ENCODE results near the gene LARGE1. TPM values are rescaled to one million over a fixed set of nuclear protein-coding genes. Genes with fewer than 3 reads are reported as not detected.

LARGE1 gene
- total RNA-seq, 1 experiment from 2014 or later, result 1.5 TPM

GRCh38 chr22:33883561-33883960, 36.7 kb downstream of the LARGE1 start:
- Histone ChIP-seq H3K36me3 (ENCODE audit: control insufficient read depth in 1 of 2, insufficient read depth in 2 of 2, low read length in 2 of 2) (no peaks in the 10 kb centered on the region), H4K20me1 (ENCODE audit: insufficient read depth) (no peaks in the 10 kb centered on the region), H3K4me1 (ENCODE audit: control insufficient read depth in 1 of 2, insufficient read depth in 2 of 2, low read length in 2 of 2) (no peaks in the 10 kb centered on the region), H3K9ac (ENCODE audit: low read length) (no peak overlapping the region), H2AFZ (ENCODE audit: low read depth, low read length, poor library complexity, severe bottlenecking) (no peak overlapping the region), H3K79me2 (ENCODE audit: insufficient read depth, low read length) (no peaks in the 10 kb centered on the region), H3K9me3 (ENCODE audit: control insufficient read depth in 1 of 2, insufficient read depth in 1 of 2, low read depth in 1 of 2, low read length in 2 of 2) (peaks cover 9 to 34% of the 10 kb centered on the region in 2 experiments; a peak in 2 of 4 replicates), H3K27me3 (ENCODE audit: insufficient read depth, low read length) (no peaks in the 10 kb centered on the region), H3K27ac (ENCODE audit: low read depth, low read length) (no peak overlapping the region), H3K4me2 (ENCODE audit: low read length) (no peak overlapping the region), H3K9me2 (ENCODE audit: insufficient read depth) (no peaks in the 10 kb centered on the region), H3K4me3 (replicated peaks in 1 of 2; ENCODE audit: low read depth in 1 of 2, low read length in 2 of 2) (no peak overlapping the region)
- ATAC-seq, result no peak
- RAD21 ChIA-PET (ENCODE audit: low non-redundant PET in 1 of 2, low total read pairs in 2 of 2, uncharacterized antibody in 2 of 2, unreplicated experiment in 2 of 2), result no interaction called here
- CTCF ChIA-PET, result no interaction called here
- intact Hi-C loops (cut with micrococcal nuclease), result no loop called here
- DNase-seq (ENCODE audit: low read depth, low spot score), result no peak
- POLR2A ChIA-PET, result no interaction called here
- TF ChIP-seq JUND (IDR thresholded peaks at IDR 0.05) (no peak), YY1 (IDR thresholded peaks at IDR 0.05; ENCODE audit: extremely low read depth, insufficient replicate concordance, low read depth, low read length) (no peak), SRF (IDR thresholded peaks at IDR 0.05; ENCODE audit: low read depth) (no peak), ZBTB33 (IDR thresholded peaks at IDR 0.05; ENCODE audit: extremely low read depth, insufficient replicate concordance, low read length) (no peak), SIN3A (IDR thresholded peaks at IDR 0.05; ENCODE audit: low read depth) (no peak), SP1 (IDR thresholded peaks at IDR 0.05; ENCODE audit: low read depth) (no peak), ATF3 (IDR thresholded peaks at IDR 0.05) (no peak), CTCF (IDR thresholded peaks at IDR 0.05 in 2 of 3, conservative IDR thresholded peaks at IDR 0.05 in 1 of 3; ENCODE audit: borderline replicate concordance in 1 of 3, insufficient read depth in 1 of 3, low read depth in 2 of 3, low read length in 2 of 3) (no peak), MAX (IDR thresholded peaks at IDR 0.05) (no peak)
- no TSS peak for BruUV-seq (replicated peaks)
